A673 (cell line): ENCODE measurements around the gene ZSWIM9. TPM values are rescaled to one million over a fixed set of nuclear protein-coding genes. Genes with fewer than 3 reads are reported as not detected.
"Not testable (repeated sequence)": the region's sequence is repeated elsewhere in the genome, so short reads cannot be mapped to it uniquely, and the experiment has no call there.

ENCODE experiments used
- BruUV-seq: library from RNA; stranded (reverse); fragments of 400-500 nt; replicated peaks from 2 replicates; lab custom pipeline; 2021; lab: Mats Ljungman, UMichigan
- CTCF ChIA-PET: fragments of 300-600 bp; sonication (Branson Sonifier 250); formaldehyde crosslinking; loops from one replicate; lab custom pipeline; 2022; ENCODE audit warnings: antibody characterized with exemption; lab: Charles Lee
- POLR2A ChIA-PET: fragments of 300-600 bp; sonication (Branson Sonifier 250); formaldehyde crosslinking; loops from one replicate; lab custom pipeline; 2022; ENCODE audit warnings: antibody characterized with exemption; ENCODE audit not compliant: low non-redundant PET; lab: Charles Lee
- DNase-seq: peaks from one replicate; pipeline ENCODE4 v3.0.0-alpha.2; 2015; ENCODE audit warnings: low spot score
- H3K27ac ChIP-seq: fragments of 200-600 bp; sonication (generic); 2 replicates; pipeline ENCODE4 v1.5.1; 2016; ENCODE audit warnings: mixed run types, low read depth, mild to moderate bottlenecking, mixed read lengths, antibody characterized with exemption, low read length; ENCODE audit not compliant: poor library complexity, severe bottlenecking
- H3K27me3 ChIP-seq: fragments of 200-600 bp; sonication (generic); replicated peaks from 2 replicates; pipeline ENCODE4 v1.6.1; 2017; ENCODE audit warnings: mixed run types, low read depth, mild to moderate bottlenecking, mixed read lengths, antibody characterized with exemption, low read length; ENCODE audit not compliant: insufficient read depth, poor library complexity
- H3K36me3 ChIP-seq: fragments of 200-600 bp; sonication (generic); 2 replicates; pipeline ENCODE4 v1.6.1; 2016; ENCODE audit warnings: mixed run types, mild to moderate bottlenecking, mixed read lengths, antibody characterized with exemption, low read length; ENCODE audit not compliant: insufficient read depth, poor library complexity, severe bottlenecking
- H3K4me1 ChIP-seq: fragments of 200-600 bp; sonication (generic); 2 replicates; pipeline ENCODE4 v1.6.1; 2017; ENCODE audit warnings: mixed run types, mild to moderate bottlenecking, mixed read lengths, antibody characterized with exemption, low read length; ENCODE audit not compliant: insufficient read depth, poor library complexity, severe bottlenecking
- H3K4me3 ChIP-seq: fragments of 200-600 bp; sonication (generic); 2 replicates; pipeline ENCODE4 v1.5.1; 2016; ENCODE audit warnings: low read depth, mixed run types, mild to moderate bottlenecking, mixed read lengths, low read length; ENCODE audit not compliant: poor library complexity, severe bottlenecking
- H3K9me3 ChIP-seq: fragments of 200-600 bp; sonication (generic); 2 replicates; pipeline ENCODE4 v1.6.1; 2016; ENCODE audit warnings: mixed run types, low read depth, mild to moderate bottlenecking, mixed read lengths, antibody characterized with exemption, low read length; ENCODE audit not compliant: poor library complexity, severe bottlenecking
- EZH2 ChIP-seq: fragments of 200-600 bp; sonication (generic); IDR thresholded peaks from 2 replicates; pipeline ENCODE4 v1.6.1; 2017; ENCODE audit warnings: borderline replicate concordance, low read depth, mild to moderate bottlenecking, mixed read lengths, antibody characterized with exemption, low read length; ENCODE audit not compliant: poor library complexity, severe bottlenecking
- intact Hi-C: fragments of 100-400 bp; cut with micrococcal nuclease; formaldehyde crosslinking; loops from one replicate; pipeline ENCODE4 v1.10.0; 2022; ENCODE audit not compliant: unreplicated experiment
- total RNA-seq: library from RNA; stranded (reverse); gene quantifications from 2 replicates; pipeline ENCODE4 v1.2.3, GENCODE V29; 2021
- TF ChIP-seq, protein P1 (sequence below): fragments of 300-800, 200-600 bp; sonication (generic); conservative IDR thresholded peaks from 2 replicates; pipeline ENCODE4 v1.5.1; 2017; ENCODE audit warnings: low read depth, mild to moderate bottlenecking, antibody characterized with exemption, low read length, moderate library complexity, mixed read lengths

Gene ZSWIM9
- total RNA-seq, 1 experiment from 2014 or later = 12.0 TPM

DNA sequence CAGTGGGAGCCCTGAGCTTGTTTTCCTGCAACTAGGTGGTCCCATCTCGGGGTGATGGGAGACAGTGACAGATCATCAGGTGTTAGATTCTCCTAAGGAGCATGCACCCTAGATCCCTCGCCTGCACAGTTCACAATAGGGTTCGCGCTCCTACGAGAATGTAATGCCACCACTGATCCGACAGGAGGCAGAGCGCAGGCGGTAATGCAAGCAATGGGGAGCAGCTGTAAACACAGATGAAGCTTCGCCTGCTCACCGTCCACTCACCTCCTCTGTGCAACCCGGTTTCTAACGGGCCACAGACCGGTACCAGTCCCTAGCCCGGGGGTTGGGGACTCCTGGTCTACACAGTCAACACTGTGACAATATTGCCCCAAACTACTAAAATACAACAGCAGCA lies 46.5 kb downstream of the ZSWIM9 start:
- Histone ChIP-seq H3K4me1 (peaks cover 15% of the 10 kb centered on the region), H3K9me3 (no peaks in the 10 kb centered on the region), H3K36me3 (peaks cover 36% of the 10 kb centered on the region), H3K4me3 (no peak overlapping the region), H3K27me3 (no peaks in the 10 kb centered on the region), H3K27ac (no peak overlapping the region)
- intact Hi-C loops = no loop called here
- CTCF ChIA-PET = no interaction called here
- BruUV-seq = no TSS peak
- DNase-seq = no peak
- no peak for TF ChIP-seq EZH2
- TF ChIP-seq, protein P1, sequence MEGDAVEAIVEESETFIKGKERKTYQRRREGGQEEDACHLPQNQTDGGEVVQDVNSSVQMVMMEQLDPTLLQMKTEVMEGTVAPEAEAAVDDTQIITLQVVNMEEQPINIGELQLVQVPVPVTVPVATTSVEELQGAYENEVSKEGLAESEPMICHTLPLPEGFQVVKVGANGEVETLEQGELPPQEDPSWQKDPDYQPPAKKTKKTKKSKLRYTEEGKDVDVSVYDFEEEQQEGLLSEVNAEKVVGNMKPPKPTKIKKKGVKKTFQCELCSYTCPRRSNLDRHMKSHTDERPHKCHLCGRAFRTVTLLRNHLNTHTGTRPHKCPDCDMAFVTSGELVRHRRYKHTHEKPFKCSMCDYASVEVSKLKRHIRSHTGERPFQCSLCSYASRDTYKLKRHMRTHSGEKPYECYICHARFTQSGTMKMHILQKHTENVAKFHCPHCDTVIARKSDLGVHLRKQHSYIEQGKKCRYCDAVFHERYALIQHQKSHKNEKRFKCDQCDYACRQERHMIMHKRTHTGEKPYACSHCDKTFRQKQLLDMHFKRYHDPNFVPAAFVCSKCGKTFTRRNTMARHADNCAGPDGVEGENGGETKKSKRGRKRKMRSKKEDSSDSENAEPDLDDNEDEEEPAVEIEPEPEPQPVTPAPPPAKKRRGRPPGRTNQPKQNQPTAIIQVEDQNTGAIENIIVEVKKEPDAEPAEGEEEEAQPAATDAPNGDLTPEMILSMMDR = no peak
- POLR2A ChIA-PET = interaction anchor here (0.7 kb wide), 1 partner anchor 13 kb away, joined by 3 read pairs; no protein-coding TSS in a partner anchor

DNA sequence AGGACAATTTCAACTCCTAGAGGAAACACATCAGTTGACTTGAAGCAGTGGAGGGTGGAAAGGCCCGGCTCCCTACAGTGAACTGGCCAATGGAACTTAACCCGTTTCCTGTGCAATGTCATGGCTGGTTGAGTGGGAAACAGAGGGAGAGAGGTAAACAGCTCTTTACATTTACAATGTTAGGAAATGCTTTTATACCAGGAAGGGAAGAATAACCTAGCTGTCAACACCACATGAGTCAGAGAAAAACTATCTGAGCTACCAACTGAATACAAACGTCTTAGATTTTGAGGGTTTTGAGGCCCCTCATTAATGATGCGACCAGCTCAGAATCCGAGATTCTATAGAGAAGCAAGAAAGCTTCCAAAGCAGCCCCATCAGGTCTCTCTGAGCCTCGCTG lies 48.5 kb downstream of the ZSWIM9 start:
- POLR2A ChIA-PET = no interaction called here
- no peak for TF ChIP-seq EZH2
- TF ChIP-seq, protein P1 = no peak
- Histone ChIP-seq H3K36me3 (peaks cover 38% of the 10 kb centered on the region), H3K9me3 (no peaks in the 10 kb centered on the region), H3K4me1 (peaks cover 18% of the 10 kb centered on the region), H3K27me3 (no peaks in the 10 kb centered on the region), H3K4me3 (no peak overlapping the region), H3K27ac (peak overlapping the region; percentile 46)
- CTCF ChIA-PET = no interaction called here
- no TSS peak for BruUV-seq
- intact Hi-C loops = no loop called here
- DNase-seq = peak; percentile 64

DNA sequence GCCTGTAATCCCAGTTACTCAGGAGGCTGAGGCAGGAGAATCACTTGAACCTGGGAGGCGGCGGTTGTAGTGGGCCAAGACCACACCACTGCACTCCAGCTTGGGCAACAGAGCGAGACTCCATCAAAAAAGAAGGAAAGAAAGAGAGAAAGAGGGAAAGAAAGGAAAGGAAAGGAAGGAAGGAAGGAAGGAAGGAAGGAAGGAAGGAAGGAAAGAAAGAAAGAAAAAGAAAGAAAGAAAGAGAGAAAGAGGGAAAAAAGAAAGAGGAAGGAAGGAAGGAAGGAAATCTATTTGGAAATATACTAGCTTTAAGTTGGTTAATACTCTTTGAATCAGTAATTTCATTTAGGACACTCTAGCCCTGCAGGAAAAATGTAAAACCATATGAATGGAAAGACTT lies 50.3 kb downstream of the ZSWIM9 start:
- intact Hi-C loops = not testable (repeated sequence)

DNA sequence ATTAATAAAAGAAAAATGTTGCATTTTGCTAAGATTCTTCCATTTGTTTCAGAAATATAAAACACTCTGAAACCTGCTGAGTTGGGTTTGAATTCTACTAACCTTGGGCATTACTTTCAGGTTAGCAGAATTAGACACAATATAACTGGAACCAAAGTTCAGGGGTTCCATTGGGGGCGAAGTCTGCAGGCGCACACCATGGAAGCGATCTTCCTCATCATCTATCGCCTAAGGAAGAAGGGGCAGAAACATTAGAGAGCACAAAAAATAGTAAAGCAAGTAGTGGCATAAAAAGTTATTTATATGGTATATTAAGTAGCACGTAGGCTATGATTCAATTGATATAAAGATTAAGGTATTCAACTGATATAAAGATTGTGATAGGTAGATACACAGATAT lies 51.1 kb downstream of the ZSWIM9 start:
- ChIA-PET CTCF (no interaction called here), POLR2A (no interaction called here)
- intact Hi-C loops = no loop called here

More for the DNA sequence above, 50.3 kb downstream of the ZSWIM9 start:
- not testable (repeated sequence) for H3K27me3 ChIP-seq, H3K27ac ChIP-seq, BruUV-seq, H3K4me3 ChIP-seq, H3K9me3 ChIP-seq
- POLR2A ChIA-PET = interaction anchor here (0.7 kb wide), 1 partner anchor 399 kb away, joined by 3 read pairs; the partner anchor contains the start of gene SPHK2
- DNase-seq = peak; percentile 62
- CTCF ChIA-PET = interaction anchor here (0.6 kb wide), 1 partner anchor 15 kb away, joined by 4 read pairs; no protein-coding TSS in a partner anchor
- H3K4me1 ChIP-seq = peaks cover 18% of the 10 kb centered on the region
- H3K36me3 ChIP-seq = peaks cover 35% of the 10 kb centered on the region

More for the DNA sequence above, 51.1 kb downstream of the ZSWIM9 start:
- H3K36me3 ChIP-seq = peaks cover 35% of the 10 kb centered on the region
- no peak for DNase-seq
- TF ChIP-seq, protein P1 = no peak
- no peak for TF ChIP-seq EZH2
- no peaks in the 10 kb centered on the region for H3K9me3 ChIP-seq
- no peaks in the 10 kb centered on the region for H3K27me3 ChIP-seq
- peak overlapping the region; percentile 58 for H3K27ac ChIP-seq
- H3K4me3 ChIP-seq = no peak overlapping the region
- BruUV-seq = no TSS peak
- peaks cover 18% of the 10 kb centered on the region for H3K4me1 ChIP-seq
